Erythroblast (primary cell): ENCODE measurements around the gene E2F4.

ENCODE experiments used
- GATA1 ChIP-seq: IDR thresholded peaks from 2 replicates; pipeline ENCODE4 v1.6.1; 2011; ENCODE audit warnings: low read depth, mild to moderate bottlenecking, control low read depth, low read length, moderate library complexity
- POLR2A ChIP-seq: IDR thresholded peaks from 2 replicates; pipeline ENCODE4 v1.6.1; 2011; ENCODE audit warnings: mild to moderate bottlenecking, low read length

DNA sequence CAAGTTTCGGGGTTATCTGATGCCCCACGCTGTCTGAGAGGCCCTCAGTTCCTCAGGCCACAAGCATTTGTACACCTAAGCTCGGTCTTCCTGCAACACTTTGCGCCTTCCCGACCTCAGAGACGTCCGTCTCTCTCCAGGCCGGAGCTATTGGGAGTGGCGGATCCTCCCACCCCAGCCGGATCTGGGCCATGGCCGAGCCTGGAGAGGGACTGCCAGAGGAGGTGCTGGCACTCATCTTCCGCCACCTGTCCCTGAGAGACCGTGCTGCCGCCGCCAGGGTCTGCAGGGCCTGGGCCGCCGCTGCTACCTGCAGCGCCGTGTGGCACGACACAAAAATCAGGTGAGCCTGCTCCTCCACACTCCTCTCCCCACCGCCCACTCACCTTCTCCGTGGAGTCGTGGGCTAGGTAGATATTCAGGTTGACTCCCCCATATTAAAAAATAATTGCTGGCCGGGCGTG, 30.3 kb upstream of the E2F4 start:
- TF ChIP-seq POLR2A (no peak), GATA1 (no peak)
